DMS53 (cell line): ENCODE results near the gene KRTAP9-9.
"Not testable (repeated sequence)": the region's sequence is repeated elsewhere in the genome, so short reads cannot be mapped to it uniquely, and the experiment has no call there.

Experiments
- DNase-seq: peaks from one replicate; lab custom pipeline; 2025; lab: John Stamatoyannopoulos, UW

Gene KRTAP9-9

DNA sequence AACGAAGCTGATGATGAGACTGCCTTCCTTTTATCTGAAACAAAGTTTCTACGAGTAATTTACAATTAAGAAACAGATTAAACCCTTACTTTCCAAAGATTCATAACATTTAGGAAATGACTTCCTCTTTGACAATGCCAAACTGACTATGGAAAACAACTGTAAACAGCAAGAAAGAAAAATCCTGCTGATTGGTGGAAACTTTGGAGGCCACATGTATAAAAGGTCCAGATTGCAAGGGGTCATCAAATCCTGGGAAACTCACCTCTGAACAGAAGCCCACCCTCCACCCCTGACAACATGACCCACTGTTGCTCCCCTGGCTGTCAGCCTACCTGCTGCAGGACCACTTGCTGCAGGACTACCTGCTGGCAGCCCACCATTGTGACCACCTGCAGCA is 9.9 kb downstream of the KRTAP9-9 start, which contains the start of gene KRTAP9-6:
Gene KRTAP9-6, plus strand, starts transcription at position 301 of the 400 bp plus-strand sequence. Its CDS starts 0 bp downstream, at position 301.
- no peak for DNase-seq

DNA sequence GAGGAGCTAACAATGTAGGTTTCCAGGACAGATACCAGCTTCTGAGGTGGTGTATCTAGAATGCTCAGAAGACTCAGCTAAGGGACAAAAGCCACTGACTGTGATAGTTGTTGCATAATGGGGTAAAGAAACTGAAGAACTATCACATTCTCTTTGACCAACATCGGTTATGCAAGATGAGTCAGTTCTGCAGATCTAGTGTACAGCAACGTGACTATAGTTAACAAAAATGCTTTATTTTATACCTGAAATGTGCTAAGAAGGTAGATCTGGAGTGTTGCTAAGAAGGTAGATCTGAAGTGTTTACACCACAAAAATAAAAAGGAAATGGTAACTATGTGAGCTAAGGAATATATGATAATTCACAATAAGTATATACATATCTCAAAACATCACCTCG is 12.5 kb downstream of the KRTAP9-9 start:
- no peak for DNase-seq

DNA sequence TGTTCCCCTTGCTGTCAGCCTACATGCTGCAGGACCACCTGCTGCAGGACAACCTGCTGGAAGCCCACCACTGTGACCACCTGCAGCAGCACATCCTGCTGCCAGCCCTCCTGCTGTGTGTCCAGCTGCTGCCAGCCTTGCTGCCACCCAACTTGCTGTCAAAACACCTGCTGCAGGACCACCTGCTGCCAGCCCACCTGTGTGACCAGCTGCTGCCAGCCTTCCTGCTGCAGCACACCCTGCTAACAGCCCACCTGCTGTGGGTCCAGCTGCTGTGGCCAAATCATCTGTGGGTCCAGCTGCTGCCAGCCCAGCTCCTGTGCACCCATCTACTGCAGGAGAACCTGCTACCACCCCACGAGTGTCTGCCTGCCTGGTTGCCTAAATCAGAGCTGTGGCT is 16.1 kb downstream of the KRTAP9-9 start:
- DNase-seq, result not testable (repeated sequence)

DNA sequence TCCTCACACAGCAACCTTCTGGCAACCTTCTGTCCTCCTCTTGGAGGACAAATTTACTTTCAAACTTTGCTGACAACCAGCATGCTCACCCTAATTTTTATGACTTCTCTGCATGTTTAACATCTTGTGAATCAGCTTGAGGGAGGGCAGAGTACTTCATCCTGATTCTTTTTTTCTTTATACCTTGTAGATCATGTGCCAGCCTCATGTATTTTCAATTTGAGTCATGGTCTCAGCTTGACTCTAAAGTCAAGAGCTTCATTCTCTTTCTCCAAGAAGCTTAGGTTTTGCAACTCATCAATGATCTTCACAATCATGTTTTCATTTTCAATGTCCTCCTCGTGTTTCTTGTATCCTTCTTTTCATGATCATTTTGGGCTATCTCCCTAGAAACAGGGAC is 16.7 kb downstream of the KRTAP9-9 start:
- DNase-seq, result no peak

DNA sequence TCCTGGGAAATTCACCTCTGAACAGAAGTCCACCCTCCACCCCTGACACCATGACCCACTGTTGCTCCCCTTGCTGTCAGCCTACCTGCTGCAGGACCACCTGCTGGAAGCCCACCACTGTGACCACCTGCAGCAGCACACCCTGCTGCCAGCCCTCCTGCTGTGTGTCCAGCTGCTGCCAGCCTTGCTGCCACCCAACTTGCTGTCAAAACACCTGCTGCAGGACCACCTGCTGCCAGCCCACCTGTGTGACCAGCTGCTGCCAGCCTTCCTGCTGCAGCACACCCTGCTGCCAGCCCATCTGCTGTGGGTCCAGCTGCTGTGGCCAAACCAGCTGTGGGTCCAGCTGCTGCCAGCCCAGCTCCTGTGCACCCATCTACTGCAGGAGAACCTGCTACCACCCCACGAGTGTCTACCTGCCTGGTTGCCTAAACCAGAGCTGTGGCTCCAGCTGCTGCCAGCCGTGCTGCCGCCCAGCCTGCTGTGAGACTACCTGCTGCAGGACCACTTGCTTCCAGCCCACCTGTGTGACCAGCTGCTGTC is 20.5 kb downstream of the KRTAP9-9 start, which contains the start of gene KRTAP9-7:
Gene KRTAP9-7, plus strand, starts transcription at position 51 of the 543 bp plus-strand sequence. Its CDS starts 0 bp downstream, at position 51.
- not testable (repeated sequence) for DNase-seq

DNA sequence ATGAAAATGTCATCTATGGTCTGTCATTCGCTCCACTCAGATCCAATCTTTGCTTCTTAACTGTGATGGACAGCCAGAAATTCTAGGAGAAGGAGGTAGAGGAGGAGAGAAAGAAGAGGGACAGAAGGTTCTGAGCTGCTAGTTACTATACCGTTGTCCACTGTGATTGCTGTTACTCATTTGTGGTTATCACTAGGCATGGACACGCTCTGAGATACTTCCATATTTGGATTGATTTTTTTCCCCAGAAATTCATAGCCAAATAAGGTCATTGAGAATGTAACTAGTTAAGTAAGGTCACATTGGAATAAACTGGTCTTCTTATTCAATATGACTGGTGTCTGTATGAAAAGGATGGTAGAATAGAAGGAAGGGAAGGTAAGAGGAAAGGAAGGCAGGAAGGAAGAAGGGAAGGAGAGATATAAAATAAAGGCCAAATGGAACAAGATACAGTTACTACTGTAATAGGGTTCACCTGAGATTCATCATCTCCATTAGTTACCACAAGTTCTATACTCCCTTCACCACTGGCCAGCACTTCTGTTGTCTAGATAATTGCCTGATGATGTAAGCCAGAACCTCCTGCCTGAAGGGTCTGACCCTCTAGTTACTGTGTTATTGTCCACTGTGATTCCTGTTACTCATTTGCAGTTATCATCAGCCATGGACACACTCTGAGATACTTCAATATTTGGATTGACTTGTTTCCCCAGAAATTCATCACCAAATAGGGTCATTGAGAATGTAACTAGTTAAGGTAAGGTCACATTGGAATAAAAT is 23.2 kb downstream of the KRTAP9-9 start:
- DNase-seq, result no peak

DNA sequence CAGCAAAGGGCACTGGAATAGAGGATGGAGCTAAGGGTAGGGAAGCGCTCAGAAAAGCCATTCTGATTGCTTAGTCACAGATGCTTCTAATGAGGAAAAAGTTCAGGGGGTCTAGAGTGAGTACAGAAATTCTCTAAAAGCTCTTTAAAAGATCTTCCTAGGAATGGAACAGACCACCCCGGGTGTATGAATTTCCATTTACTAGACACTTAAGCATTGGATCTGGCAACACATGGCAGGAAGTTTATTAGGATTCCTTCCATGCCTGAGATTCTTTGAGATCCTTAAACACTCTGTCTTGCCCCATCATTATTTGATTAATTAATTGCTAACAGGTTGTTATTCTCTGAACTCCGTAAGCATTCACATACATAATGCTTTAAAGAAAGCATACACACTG is 28.9 kb downstream of the KRTAP9-9 start:
- DNase-seq, result no peak

DNA sequence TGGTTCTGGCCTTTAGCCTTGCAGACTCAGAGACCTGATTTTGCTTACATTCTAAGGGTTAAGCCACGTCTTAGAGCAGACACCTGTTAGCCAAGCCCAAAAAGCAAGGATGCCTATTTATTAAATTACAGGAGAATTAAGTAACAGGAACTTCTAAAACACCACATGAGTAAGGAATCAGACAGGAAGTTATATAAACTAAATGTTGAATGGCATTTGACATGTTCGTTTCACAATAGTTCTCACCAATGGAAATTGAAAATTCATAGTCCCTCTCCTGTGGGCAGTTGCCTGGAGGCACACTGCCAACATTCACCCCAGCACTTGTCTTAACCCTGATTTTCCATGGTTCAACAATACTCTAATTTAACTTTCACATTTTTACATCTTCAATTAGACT is 29.4 kb downstream of the KRTAP9-9 start:
- DNase-seq, result no peak

DNA sequence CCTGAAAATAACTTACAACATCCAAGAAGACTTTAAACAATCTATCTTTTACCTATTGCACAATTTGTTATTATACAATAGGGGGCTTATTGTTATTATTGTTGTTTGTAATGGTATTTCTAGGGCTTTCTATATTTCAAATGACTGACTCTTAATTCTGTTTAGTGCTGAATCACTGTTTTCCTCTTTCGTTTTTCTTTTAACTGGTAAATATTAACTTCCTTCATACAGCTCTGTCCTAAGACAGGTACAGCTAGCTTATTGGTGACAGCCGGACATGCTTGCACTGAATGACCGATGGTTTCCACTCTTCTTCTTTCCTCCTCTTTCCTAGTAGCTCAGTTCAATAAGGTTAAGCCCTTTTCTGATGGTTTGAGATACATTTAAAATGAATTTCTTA is 31.9 kb downstream of the KRTAP9-9 start:
- peak; percentile 6 for DNase-seq

DNA sequence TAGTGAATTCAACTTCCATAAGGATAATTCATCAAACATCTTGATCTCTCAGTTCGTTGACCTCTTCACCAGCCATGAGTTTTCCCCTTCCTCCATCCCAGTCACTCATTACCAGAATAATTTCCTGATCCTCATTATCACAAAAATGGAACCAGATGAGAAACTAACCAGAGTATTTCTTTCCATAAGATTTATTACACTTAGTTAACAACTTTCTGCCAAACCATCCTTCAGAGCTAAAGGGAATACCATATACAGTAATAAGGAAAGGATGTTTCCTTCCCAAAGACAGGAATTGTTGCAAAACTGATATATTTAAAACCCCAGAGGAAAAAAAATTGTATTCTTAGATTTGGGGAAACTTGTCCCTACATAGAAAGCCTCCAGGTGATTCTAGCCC is 38.8 kb downstream of the KRTAP9-9 start:
- no peak for DNase-seq

DNA sequence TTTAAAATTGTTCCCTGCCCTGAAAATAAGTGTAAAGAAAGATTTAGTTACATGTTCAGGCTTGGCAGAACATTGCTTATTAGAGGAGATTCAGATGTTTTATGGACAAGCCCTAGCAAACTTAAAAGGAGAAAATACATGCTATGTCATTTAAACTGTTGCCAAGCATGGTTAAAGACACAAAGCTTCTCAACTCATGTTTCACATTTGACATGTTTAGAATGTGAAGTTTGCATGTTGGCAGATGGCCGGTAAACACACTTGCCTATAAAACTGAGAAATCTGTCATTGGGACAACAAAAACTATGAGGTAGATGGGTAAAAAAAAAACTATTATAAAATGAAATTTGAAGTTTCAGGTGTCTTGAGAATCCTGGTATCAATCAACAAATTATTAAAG is 41.7 kb downstream of the KRTAP9-9 start:
- no peak for DNase-seq

DNA sequence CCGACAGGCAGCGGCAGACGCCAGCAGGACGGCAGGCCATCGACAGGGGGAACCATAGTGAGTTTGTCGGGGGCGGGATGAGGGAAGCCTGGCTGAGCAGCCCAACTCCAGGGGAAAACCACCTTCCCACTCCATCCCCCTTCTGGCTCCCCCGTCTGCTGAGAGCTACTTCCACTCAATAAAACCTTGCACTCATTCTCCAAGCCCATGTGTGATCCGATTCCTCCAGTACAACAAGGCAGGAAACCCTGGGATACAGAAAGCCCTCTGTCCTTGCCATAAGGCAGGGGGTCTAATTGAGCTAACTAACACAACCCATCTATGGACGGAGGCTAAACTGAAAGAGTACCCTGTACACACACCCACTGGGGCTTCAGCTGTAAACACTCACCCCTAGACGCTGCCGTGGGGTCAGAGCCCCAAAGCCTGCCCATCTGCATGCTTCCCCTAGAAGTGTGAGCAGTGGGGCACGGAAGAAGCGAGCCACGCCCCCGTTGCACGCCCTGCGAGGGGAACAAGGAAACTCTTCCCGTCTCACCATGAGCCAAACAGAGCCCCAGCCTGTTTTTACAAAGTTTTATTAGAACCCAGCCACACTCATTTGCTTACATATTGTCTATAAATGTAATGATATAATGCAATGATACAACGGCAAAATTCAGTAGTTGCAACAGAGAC is 43.4 kb downstream of the KRTAP9-9 start:
- DNase-seq, result no peak

DNA sequence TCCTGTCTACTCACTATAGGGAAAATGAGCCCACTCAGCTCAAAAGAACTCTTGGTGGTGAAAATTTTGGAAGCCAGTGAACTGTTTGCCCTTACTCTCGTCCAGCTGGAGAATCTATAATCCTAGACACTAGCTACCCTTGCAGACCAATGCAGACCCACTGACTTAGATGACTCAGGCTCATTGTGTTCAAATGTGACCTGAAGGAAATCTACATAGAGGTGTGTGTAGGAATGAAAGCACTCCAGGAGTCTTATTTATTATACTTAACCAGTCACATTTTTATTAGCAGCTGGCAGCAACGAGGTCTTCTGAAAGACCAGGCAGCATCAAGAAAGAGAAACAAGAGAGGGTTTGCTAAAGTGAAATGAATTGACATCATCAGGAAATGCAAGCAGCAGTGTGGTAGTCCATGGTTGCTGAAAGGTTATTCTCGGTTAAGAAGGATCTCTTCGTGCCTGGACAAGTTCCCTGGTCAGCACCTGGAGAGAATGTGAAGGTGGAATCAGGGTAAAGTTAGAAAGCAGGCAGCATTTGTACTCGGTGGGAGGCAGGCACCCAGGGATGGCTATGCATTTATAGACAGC is 46.1 kb downstream of the KRTAP9-9 start:
- DNase-seq, result no peak

DNA sequence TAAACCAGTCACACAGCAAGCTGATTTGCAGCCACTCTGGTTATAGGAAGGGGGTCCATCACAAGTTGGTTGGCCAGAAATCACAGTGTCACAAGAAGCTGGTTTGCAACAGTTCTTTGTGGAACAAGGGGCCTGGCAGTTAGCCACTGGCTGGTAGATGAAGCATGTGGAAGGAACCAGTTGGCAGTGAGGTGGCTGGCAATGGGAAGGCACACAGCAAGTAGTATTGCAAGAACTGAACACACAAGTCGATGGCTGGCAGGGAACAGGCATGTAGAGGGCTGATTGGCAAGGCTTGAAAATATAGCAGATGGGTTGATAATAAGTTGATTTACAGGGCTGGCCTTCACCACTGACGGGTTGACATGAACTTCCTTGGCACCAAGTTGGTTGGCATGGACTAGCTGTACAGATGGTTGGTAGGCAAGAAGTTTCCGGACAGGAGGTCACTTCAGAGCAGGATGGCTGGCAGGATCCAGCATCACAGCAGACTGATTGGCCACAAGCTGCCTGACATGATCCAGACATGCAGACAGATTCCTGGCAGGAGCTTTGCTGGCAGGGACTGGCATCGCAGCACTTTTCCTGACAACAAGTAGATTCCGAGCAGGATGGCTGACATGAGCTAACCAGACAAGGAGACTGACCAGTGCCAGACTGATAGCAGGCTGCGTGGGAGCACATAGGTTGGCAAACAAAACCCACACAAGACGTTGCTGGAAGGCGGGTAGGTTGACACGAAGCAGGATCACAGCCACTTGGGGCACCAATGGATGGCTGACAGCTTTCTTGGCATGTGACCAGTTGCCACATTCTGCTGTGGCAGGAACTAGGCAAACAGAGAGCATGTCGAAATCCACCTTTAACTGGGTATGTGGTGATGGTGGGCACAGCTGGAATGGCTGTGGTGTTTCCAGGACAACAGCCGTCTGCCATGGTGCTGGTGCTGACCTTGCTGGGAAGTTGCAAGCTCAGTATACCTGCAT is 47.0 kb downstream of the KRTAP9-9 start, which contains the start of gene KRTAP29-1:
Gene KRTAP29-1, minus strand, starts transcription at position 936 of the 986 bp plus-strand sequence. Its CDS starts 0 bp downstream, at position 936.
- DNase-seq, result no peak

DNA sequence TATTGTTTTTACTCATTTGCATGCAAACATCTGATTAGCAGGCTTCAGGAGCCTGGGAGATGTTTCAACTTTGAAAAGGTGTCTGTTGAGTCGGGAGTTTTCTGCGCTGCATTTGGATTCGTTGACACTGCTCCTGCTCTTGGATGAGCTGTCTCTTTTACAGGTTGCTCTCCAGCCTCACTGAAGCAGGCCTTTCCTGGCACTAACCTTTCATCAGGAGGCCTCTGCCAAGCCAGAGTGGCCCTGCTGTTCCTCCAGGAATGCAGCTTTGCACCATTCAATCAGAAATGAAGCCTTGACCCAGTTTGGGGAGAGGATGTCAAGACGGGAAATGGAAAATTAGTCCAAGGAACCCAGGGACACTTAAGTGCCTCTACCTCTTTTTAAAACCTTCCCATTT is 47.8 kb downstream of the KRTAP9-9 start:
- no peak for DNase-seq

DNA sequence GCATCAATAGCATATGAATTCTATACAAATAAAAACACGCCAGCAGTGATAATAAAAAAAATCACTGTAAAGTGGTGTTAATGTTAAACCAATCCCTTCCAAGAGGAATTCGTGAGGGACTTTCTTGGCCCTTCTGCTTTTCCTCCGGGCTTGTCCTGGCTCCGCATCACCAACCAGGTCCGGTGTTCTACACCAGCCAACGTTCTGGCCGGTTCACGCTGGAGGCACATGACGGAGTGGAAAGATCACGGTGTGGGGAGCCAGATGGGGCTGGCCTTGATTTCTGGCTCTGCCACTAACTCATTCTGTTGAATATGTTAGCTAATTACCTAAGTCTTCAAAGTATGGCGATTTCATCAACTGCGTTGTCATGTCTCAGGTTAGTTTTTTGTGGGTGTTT is 48.9 kb downstream of the KRTAP9-9 start:
- DNase-seq, result no peak
